ENCODE results near the gene FGF4. TPM values are rescaled to one million over a fixed set of nuclear protein-coding genes. Genes with fewer than 3 reads are reported as not detected.

The FGF4 gene
- total and polyA plus RNA-seq, 8 donors, result not detected

DNA sequence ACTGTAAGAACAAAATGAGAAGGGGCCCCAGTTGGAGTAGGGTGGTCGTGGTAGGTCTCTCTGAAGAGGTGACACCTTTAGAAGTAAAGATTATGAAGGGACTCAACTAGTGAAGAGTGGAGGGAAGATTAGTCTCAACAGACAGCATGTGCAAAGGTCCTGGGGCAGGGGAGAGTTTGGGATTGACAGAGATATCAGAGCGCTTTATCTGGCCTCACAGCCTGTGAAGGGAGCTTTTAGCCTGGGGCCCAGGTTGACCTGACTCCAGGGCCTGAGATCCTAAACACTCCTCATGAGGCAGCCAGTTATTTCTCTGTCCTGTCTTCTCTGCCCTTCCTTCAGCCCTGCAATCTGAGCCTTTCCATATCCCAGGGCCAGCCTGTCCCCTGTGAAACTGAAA is 27.9 kb upstream of the FGF4 start:
- Histone ChIP-seq H3K27me3 (no peaks in the 10 kb centered on the region), H3K36me3 (no peaks in the 10 kb centered on the region), H3K4me1 (no peaks in the 10 kb centered on the region), H3K9me3 (no peaks in the 10 kb centered on the region), H3K4me3 (no peak overlapping the region), H3K27ac (no peak overlapping the region)
- WGBS, 2 donors, result 67 to 85% methylated on average over 2 of the region's 2 CpGs
- no peak for ATAC-seq
- FAIRE-seq, result no peak
- DNase-seq, result no peak
- intact Hi-C loops (cut with DNase I), result no loop called here
- no peak for TF ChIP-seq CTCF (IDR thresholded peaks at IDR 0.05)

DNA sequence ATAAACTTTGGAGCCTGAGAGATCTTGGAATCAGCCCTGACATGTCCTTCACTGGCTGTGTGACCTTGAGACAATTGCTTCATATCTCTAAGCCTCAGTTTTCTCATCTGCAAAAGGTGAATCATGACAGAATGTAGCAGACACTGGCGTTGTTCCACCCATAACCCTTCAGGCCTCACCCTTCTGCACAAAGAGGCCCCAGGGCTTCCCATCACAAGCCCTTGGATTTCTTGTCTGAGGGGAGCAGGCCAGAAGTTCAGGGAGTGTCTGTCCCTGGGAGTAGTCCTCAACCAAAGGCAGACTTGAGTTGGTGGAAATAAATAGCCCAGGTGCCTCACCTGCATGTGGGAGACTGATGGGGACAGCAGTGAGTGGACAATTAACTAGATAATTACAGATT is 27.4 kb upstream of the FGF4 start:
- 33 to 39% methylated on average over 1 of the region's 1 CpG for WGBS, 2 donors
- Histone ChIP-seq H3K36me3 (no peaks in the 10 kb centered on the region), H3K4me3 (no peak overlapping the region), H3K27me3 (no peaks in the 10 kb centered on the region), H3K4me1 (no peaks in the 10 kb centered on the region), H3K27ac (no peak overlapping the region), H3K9me3 (no peaks in the 10 kb centered on the region)
- FAIRE-seq, result no peak
- ATAC-seq, result no peak
- intact Hi-C loops (cut with DNase I), result no loop called here
- no peak for DNase-seq
- no peak for TF ChIP-seq CTCF (IDR thresholded peaks at IDR 0.05)

DNA sequence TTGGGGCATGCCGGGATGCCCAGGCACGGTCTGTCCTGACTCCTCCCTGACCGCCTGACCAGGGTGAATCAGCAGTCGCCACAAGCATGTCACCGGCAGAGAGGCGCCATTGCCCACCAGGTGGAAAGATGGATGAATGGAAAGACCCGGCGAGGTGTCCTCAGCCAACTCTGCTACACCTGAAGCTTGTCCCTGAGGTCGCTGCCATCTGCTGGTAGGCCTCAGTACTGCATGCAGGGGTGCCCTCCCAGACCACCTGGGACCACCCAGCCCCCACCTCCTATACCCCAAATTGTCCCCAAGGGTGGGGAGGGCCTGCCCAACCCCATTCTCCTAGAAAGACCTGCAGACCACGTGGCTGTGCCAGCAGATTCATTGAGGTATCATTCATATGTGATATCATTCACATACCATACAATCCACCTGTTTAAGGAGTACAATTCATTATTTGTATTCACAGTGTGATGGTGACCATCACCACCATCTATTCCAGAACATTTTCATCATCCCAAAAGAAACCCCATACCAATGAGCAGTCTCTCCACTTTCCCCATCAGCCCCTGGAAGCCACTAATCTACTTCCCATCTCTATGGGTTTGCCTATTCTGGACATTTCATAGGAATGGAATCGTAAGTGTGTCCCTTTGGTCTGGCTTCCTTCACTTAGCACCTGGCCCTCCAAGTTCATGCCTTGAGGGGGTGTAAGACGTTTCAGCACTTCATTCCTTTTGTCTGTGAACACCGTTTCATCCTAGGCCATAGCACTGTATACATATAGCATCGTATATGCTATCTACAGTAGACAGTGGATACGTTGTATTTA is 26.6 kb upstream of the FGF4 start:
- intact Hi-C loops (cut with DNase I), result no loop called here
- Histone ChIP-seq H3K27me3 (no peaks in the 10 kb centered on the region), H3K4me3 (no peak overlapping the region), H3K4me1 (no peaks in the 10 kb centered on the region), H3K27ac (no peak overlapping the region), H3K9me3 (no peaks in the 10 kb centered on the region), H3K36me3 (no peaks in the 10 kb centered on the region)
- TF ChIP-seq CTCF (IDR thresholded peaks at IDR 0.05), result peak; percentile 38 to 66 (median 56)
- DNase-seq (peak in 4 of 6 donors; percentile 28 to 68 (median 41)), FAIRE-seq (no peak), ATAC-seq (peak in 2 of 4 donors; percentile 37 to 58)
- WGBS, 2 donors, result 29 to 35% methylated on average over 15 of the region's 15 CpGs

DNA sequence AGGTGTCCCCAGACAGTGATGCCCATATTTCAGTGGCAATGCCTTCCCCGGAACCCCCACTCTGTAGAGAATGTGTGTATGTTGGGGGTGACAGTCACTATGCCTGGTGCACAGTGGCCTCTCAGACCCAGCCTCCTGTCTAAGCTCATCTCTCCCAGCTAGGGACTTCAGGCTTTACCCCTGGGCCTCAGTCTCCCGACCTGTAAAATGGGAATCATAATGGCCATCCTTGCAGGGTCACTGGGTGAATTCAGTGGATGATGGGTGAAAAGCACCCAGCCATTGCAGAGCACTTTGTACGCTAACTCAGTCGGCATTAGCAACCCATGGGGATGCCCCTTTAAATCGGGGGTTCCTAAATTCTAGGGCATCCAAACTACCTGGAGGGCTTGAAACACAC is 25.1 kb upstream of the FGF4 start:
- H3K4me1 ChIP-seq, result no peaks in the 10 kb centered on the region
- DNase-seq, result peak in 1 of 6 donors; percentile 30
- H3K4me3 ChIP-seq, result no peak overlapping the region
- WGBS, 2 donors, result 74 to 87% methylated on average over 5 of the region's 5 CpGs
- H3K9me3 ChIP-seq, result no peaks in the 10 kb centered on the region
- no peaks in the 10 kb centered on the region for H3K27me3 ChIP-seq
- FAIRE-seq, result no peak
- no peak overlapping the region for H3K27ac ChIP-seq
- ATAC-seq, result no peak
- intact Hi-C loops (cut with DNase I), result no loop called here
- TF ChIP-seq CTCF (IDR thresholded peaks at IDR 0.05), result no peak
- no peaks in the 10 kb centered on the region for H3K36me3 ChIP-seq

GRCh38 chr11:69799582-69799981 is 24.4 kb upstream of the FGF4 start:
- TF ChIP-seq CTCF (IDR thresholded peaks at IDR 0.05), result no peak
- no peak for DNase-seq
- intact Hi-C loops (cut with DNase I), result no loop called here
- Histone ChIP-seq H3K4me1 (no peaks in the 10 kb centered on the region), H3K4me3 (no peak overlapping the region), H3K9me3 (no peaks in the 10 kb centered on the region), H3K36me3 (no peaks in the 10 kb centered on the region), H3K27ac (no peak overlapping the region), H3K27me3 (no peaks in the 10 kb centered on the region)
- FAIRE-seq, result no peak
- WGBS, 2 donors, result 20 to 23% methylated on average over 3 of the region's 3 CpGs
- no peak for ATAC-seq
